Measurements from ENCODE around the gene SLC40A1. TPM values are rescaled to one million over a fixed set of nuclear protein-coding genes. Genes with fewer than 3 reads are reported as not detected.

SLC40A1 gene
- total and polyA plus RNA-seq, 10 of the 15 experiments (the other 5 are each of a cell fraction or from before 2014, with no cell fraction given): 0.01 to 0.38 (median 0.08) TPM; not detected in 7

DNA sequence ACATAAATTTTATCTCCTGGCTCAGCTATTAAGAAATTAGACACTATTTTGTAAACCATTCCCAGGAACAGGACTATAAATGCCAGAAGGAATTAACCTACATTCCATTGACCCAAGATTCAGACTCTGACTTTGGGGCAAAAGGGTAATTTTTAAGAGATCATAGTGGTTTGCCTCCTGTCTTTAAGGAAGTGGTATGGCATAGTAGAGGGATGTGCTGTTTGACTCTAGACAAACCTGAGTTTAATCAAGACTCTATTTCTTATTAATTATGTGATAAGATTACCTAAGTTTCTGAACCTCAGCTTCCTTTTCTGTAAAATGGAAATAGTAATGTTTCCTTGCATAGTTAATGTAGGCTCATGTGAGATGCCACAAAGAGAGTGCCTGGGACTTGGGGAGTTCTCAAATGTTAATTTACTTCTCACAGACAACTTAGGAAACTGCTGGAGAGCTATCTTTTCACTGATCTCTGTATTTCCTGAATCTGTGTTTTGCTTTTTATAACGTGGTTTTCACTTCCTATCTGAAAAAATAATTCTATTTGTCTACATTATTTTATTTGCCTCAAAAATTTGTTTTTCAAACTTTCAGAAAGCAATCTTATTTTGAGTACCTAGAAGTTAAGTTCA, 11.9 kb upstream of the SLC40A1 start (continued):
- TF ChIP-seq, protein P1, sequence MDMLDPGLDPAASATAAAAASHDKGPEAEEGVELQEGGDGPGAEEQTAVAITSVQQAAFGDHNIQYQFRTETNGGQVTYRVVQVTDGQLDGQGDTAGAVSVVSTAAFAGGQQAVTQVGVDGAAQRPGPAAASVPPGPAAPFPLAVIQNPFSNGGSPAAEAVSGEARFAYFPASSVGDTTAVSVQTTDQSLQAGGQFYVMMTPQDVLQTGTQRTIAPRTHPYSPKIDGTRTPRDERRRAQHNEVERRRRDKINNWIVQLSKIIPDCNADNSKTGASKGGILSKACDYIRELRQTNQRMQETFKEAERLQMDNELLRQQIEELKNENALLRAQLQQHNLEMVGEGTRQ (IDR thresholded peaks at IDR 0.05; ENCODE audit: borderline replicate concordance, low read depth, low read length): no peak
- no peak for TF ChIP-seq NRF1 (conservative IDR thresholded peaks at IDR 0.05; ENCODE audit: low read depth, low read length)
- TF ChIP-seq, protein P2, sequence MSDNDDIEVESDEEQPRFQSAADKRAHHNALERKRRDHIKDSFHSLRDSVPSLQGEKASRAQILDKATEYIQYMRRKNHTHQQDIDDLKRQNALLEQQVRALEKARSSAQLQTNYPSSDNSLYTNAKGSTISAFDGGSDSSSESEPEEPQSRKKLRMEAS (IDR thresholded peaks at IDR 0.05; ENCODE audit: low read depth, low read length): no peak

DNA sequence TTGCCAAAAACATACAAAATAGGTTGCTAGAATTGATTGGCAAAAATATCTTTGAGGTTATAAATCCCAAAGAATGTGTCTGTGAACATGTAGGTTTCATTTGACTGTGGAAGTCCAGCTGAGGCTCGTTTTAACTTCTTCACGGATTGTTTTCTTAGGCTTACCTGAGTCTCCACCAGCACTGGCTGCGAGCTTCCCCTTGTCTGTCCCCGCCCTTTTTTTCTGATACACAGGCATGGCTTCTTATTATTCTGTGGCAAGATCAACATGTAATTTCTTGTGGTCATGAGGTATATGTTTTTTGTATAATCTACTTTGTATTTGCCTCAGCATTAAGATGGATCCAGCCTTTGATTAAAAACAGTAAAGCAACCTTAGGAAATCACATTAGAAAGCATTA, 7.2 kb upstream of the SLC40A1 start:
- no peaks in the 10 kb centered on the region; a peak in 1 of 4 replicates for H3K27me3 ChIP-seq (replicated peaks in 1 of 2; ENCODE audit: control insufficient read depth in 2 of 2, insufficient read depth in 2 of 2, low read length in 1 of 2)
- CTCF ChIA-PET: no interaction called here
- no peak overlapping the region for H3K4me2 ChIP-seq (ENCODE audit: control insufficient read depth, insufficient read depth)
- DNase-seq (ENCODE audit: low read depth, low spot score): no peak
- 20% methylated on average over 4 of the region's 4 CpGs for whole genome bisulfite sequencing (ENCODE audit: insufficient coverage, insufficient replicate concordance, low lambda C conversion rate, missing lambda C conversion rate)
- intact Hi-C loops (cut with micrococcal nuclease; ENCODE audit: unreplicated experiment) (no loop called here), in situ Hi-C loops (cut with MboI) (no loop called here)
- POLR2A ChIA-PET: no interaction called here
- H3K9me3 ChIP-seq (replicated peaks; ENCODE audit: control insufficient read depth, insufficient read depth, low read length): no peaks in the 10 kb centered on the region
- H3K9ac ChIP-seq (ENCODE audit: control insufficient read depth, insufficient read depth, low read length): no peak overlapping the region
- H3K4me3 ChIP-seq: no peak overlapping the region
- no peaks in the 10 kb centered on the region for H4K20me1 ChIP-seq (ENCODE audit: control insufficient read depth, insufficient read depth)
- SMC1A ChIA-PET (ENCODE audit: uncharacterized antibody, unreplicated experiment): no interaction called here
- no peaks in the 10 kb centered on the region for H3K4me1 ChIP-seq (ENCODE audit: control insufficient read depth, insufficient read depth, low read length)
- H3K36me3 ChIP-seq (ENCODE audit: control insufficient read depth in 2 of 2, insufficient read depth in 2 of 2, low read length in 1 of 2): no peaks in the 10 kb centered on the region
- H3K79me2 ChIP-seq (ENCODE audit: control insufficient read depth, insufficient read depth, low read length): no peaks in the 10 kb centered on the region
- no peak overlapping the region for H2AFZ ChIP-seq (ENCODE audit: control insufficient read depth, low read depth, low read length)
- no TSS peak for BruUV-seq (replicated peaks)
- FAIRE-seq: no peak
- no peak overlapping the region for H3K27ac ChIP-seq (ENCODE audit: control insufficient read depth, insufficient read depth)
- no peak for ATAC-seq
- RAD21 ChIA-PET (ENCODE audit: unreplicated experiment): no interaction called here
- TF ChIP-seq, protein P3, sequence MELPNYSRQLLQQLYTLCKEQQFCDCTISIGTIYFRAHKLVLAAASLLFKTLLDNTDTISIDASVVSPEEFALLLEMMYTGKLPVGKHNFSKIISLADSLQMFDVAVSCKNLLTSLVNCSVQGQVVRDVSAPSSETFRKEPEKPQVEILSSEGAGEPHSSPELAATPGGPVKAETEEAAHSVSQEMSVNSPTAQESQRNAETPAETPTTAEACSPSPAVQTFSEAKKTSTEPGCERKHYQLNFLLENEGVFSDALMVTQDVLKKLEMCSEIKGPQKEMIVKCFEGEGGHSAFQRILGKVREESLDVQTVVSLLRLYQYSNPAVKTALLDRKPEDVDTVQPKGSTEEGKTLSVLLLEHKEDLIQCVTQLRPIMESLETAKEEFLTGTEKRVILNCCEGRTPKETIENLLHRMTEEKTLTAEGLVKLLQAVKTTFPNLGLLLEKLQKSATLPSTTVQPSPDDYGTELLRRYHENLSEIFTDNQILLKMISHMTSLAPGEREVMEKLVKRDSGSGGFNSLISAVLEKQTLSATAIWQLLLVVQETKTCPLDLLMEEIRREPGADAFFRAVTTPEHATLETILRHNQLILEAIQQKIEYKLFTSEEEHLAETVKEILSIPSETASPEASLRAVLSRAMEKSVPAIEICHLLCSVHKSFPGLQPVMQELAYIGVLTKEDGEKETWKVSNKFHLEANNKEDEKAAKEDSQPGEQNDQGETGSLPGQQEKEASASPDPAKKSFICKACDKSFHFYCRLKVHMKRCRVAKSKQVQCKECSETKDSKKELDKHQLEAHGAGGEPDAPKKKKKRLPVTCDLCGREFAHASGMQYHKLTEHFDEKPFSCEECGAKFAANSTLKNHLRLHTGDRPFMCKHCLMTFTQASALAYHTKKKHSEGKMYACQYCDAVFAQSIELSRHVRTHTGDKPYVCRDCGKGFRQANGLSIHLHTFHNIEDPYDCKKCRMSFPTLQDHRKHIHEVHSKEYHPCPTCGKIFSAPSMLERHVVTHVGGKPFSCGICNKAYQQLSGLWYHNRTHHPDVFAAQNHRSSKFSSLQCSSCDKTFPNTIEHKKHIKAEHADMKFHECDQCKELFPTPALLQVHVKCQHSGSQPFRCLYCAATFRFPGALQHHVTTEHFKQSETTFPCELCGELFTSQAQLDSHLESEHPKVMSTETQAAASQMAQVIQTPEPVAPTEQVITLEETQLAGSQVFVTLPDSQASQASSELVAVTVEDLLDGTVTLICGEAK (IDR thresholded peaks at IDR 0.05; ENCODE audit: borderline replicate concordance): no peak
- TF ChIP-seq SIN3A (IDR thresholded peaks at IDR 0.05; ENCODE audit: low read depth, low read length) (no peak), RB1 (IDR thresholded peaks at IDR 0.05; ENCODE audit: borderline replicate concordance) (no peak), GABPA (IDR thresholded peaks at IDR 0.05; ENCODE audit: low read depth) (no peak), PAX5 (IDR thresholded peaks at IDR 0.05; ENCODE audit: borderline replicate concordance, low read depth, low read length) (no peak), NR2F1 (conservative IDR thresholded peaks at IDR 0.05) (no peak), RELA (IDR thresholded peaks at IDR 0.05; ENCODE audit: borderline replicate concordance, partially characterized antibody) (no peak), ZNF622 (IDR thresholded peaks at IDR 0.05) (no peak)
- TF ChIP-seq, protein P1 (IDR thresholded peaks at IDR 0.05; ENCODE audit: borderline replicate concordance, low read depth, low read length): no peak
- TF ChIP-seq, protein P4, sequence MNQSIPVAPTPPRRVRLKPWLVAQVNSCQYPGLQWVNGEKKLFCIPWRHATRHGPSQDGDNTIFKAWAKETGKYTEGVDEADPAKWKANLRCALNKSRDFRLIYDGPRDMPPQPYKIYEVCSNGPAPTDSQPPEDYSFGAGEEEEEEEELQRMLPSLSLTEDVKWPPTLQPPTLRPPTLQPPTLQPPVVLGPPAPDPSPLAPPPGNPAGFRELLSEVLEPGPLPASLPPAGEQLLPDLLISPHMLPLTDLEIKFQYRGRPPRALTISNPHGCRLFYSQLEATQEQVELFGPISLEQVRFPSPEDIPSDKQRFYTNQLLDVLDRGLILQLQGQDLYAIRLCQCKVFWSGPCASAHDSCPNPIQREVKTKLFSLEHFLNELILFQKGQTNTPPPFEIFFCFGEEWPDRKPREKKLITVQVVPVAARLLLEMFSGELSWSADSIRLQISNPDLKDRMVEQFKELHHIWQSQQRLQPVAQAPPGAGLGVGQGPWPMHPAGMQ (IDR thresholded peaks at IDR 0.05; ENCODE audit: borderline replicate concordance): no peak
- TF ChIP-seq, protein P5, sequence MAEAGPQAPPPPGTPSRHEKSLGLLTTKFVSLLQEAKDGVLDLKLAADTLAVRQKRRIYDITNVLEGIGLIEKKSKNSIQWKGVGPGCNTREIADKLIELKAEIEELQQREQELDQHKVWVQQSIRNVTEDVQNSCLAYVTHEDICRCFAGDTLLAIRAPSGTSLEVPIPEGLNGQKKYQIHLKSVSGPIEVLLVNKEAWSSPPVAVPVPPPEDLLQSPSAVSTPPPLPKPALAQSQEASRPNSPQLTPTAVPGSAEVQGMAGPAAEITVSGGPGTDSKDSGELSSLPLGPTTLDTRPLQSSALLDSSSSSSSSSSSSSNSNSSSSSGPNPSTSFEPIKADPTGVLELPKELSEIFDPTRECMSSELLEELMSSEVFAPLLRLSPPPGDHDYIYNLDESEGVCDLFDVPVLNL (IDR thresholded peaks at IDR 0.05; ENCODE audit: low read depth, low read length): no peak

All from GM12878 (cell line).